GM19351 (cell line): ENCODE data around the gene TOLLIP.

Experiments
- ATAC-seq: cut with Tn5 transposase; IDR thresholded peaks from one replicate; pipeline ENCODE4 v1.9.1; 2021; ENCODE audit warnings: mild to moderate bottlenecking, moderate library complexity; ENCODE audit not compliant: unreplicated experiment

TOLLIP gene

DNA sequence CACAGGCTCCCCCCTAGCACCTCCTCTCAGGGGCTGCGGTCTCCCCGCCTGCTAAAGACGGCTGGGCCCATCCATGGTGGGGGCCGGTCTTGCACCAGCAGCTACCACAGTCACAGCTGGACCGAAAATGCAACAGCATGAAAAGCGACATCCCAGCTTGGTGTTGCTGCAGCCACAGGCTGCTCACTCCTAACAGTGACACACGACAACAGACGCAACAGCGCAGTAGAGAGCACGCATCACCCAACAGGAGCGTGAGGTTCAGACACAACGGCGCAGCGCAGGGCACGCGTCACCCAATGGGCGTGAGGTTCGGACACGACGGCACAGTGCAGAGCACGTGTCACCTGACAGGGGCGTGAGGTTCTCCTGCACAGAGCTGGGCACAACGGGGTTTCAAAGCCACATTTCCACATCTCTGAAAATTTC lies 24.1 kb downstream of the TOLLIP start:
- no peak for ATAC-seq

DNA sequence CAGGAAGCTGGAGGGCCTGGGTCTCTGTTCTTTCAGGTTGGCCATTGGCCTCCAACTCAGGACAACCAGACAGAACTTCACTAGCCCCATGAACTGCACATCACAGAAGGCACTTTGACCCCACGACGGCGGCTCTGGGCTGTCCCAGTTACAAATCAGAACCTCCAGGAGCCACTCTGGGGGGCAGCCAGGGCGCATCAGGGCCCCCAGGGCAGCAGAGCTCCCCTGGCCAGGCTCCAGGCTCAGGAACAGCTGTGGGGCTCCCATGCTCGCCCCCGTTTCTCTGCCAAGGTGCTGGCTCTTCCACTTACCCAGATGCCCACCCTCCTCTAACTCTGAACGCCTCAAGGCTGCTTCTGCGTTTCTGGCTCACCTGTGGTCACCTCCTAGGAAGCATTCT lies 25.5 kb downstream of the TOLLIP start:
- no peak for ATAC-seq

DNA sequence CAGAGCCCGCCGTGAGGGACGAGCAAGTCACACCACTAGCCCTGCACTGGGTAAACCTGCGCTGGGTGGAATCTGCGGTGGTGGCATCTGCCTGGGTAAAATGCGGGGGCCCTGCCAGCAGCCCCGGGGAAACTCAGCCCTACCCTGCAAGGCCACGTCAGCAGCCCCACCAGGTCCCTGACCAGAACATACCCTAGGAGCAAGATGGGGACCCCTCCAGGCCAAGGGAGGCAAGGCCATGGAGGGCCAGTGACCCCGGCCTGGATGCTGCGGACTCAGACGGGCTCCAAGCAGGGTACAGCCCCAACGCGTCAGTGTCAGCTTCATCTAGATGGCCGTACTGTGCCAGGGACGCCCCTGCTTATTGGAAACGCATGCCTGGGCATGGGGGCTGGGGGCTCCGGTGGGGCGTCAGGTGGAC lies 26.3 kb downstream of the TOLLIP start:
- ATAC-seq = no peak

- no peak for ATAC-seq
These were observed 27.5 kb downstream of the TOLLIP start for GRCh38 chr11:1281974-1282365.

- no peak for ATAC-seq
These were observed 28.0 kb downstream of the TOLLIP start for GRCh38 chr11:1281326-1281973.

DNA sequence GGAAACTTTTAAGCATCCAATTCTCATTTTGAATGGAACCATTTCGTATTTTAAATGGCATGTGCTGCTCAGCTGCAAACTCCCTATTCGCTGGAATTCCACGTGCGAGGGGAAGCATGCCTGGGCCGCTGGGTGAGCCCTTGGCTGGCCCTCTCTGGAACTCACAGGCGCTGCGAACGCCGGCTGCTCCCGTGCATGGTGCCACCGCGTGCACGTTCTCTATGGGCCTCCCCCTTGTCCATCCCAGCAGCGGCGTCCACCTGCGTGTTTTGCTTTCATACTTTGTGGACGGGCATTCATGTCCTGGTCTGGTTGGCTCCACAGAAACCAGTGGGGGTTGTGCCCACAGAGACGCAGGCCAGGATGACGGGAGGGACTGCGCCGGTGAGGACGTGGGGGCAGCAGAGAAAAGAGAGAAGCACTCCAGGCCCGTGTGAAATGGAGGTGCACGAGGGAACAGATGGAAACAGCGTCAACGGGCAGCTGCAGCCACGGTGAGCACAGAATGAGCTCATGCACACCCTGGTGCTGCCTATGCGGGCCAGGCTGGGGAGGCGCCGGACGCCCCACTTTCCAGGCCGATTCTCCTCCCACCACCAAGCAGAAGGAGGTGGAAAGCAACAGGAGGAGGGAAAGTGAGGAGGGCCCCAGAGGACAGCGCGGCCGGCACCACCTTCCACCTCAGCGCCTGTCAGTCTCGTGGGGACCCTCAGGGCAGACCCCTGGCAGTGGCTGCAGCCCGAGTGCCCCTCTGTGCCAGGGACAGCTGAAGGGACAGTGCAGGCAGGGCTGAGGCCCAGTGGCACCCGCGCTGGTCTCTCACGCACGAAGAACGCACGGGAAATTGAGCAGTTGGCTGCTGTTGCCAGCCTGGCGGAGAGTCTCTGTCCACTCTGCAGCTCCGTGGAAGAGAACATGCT lies 29.1 kb downstream of the TOLLIP start:
- no peak for ATAC-seq

DNA sequence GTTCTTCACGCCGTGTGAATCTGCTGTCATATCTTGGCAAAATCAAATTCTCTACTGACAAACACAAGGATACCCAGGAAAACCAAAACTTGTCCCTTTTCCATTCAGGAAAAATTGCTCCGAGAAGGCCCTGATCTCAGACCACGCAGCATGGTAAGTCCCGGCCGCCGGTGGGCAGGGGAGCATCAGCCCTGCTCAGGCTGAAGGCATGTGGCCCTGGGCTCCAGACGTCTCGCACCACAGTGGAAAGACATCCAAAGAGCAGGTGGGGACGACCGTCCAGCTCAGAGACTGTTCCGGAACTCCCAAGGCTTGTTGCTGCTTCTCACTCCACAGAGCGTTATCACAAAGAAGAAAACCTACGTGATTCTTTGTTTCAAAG lies 29.8 kb downstream of the TOLLIP start:
- ATAC-seq = no peak

DNA sequence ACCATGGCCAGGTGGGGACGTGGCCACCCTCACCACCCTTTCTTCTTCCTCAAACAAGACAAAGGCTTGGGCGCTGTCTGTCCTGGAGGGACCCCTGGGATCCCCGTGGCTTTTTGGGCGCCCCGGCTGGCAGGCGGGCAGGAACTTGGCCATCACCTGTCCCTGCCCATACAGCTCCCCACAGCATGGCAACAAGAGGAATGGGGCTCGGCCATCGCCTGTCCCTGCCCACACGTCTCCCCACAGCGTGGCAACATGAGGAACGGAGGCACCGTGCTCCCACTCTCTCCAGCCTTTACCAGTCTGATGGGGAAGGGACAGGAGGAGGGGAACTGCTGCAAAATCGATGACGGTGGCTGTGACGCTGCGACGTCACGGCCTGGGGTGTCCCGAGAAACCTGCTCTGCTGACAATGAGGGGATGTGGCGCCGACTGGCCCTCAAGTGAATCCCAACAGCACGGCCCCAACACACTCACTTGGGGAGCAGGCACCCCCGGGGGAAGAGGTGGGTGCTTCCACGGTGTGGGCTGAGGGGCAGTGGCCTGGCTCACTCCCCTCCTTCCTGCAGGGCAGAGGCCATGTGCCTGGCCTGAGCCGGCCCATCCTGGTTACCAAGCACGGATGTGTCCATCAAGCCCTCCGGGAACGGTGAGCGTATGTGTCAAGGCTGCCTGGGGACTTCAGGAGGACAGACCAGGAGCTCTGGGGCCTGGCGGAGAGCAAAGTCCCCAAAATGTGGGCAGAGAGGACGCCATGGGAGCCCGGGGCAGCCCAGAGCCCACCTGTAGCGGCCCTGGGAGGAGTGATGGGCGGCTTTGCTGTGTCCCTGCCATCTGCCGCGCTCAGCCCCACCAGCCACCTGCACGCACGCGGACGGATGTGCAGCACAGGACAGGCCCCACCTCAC lies 30.4 kb downstream of the TOLLIP start:
- ATAC-seq = no peak

- no peak for ATAC-seq
These were observed 31.4 kb downstream of the TOLLIP start for GRCh38 chr11:1277936-1278512.

DNA sequence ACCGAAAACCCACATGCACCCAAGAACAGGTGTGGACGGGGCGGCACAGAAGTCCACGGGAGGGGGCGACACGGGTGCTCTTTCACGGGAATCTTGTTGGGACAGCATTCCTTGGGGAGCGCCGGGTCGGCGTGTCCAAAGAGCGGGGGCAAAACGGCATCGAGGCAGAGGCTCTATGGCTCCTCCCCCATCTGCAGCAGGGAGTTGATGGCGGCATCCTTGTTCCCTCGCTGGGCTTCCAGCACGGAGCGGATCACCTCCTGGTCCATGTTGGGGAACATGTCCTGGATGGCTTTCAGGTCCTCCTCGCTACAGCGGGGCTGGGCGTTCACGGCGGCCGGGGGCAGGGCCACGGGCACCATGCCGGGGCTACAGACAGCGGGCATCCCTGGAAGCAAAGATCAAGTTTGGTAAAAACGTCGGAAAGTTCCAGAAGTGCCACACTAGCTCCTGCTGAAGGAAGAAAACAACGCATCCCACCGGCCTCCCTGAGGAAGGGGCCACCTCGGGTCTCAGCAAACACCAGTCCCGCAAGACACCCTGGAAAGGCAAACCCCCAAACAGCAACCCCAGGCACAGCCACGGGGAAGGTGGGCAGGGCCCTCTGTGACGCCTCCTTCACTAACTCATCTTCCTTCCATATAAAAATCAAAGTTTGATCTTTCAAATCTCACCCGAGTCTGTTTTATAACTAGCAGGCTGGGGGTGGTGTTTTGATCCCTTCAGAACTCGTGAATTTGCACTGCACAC lies 32.4 kb downstream of the TOLLIP start:
- ATAC-seq = no peak

GRCh38 chr11:1276041-1276790 lies 33.2 kb downstream of the TOLLIP start:
- ATAC-seq = no peak

GRCh38 chr11:1275021-1275420 lies 34.4 kb downstream of the TOLLIP start:
- ATAC-seq = no peak

GRCh38 chr11:1274501-1274900 lies 34.9 kb downstream of the TOLLIP start:
- ATAC-seq = no peak

DNA sequence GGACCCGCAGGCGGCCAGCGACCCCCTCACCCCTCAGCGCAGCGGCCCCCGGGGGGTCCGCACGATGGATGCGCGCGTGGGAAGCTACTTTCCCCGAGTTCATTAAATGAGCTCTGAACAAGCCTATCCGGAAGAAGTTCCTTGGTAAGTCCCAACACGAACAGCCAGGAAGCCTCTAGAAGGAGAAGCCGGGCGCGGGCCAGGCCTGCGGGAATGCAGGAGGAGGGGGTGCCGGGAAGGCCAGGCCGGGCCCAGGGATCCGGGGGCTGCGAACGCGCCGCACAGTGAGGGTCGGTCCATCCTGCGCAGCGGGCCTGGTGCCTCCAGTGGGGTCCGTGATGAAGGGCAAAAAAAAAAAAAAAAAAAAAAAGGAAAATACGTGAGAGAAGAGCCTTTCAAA lies 36.9 kb downstream of the TOLLIP start:
- no peak for ATAC-seq

- ATAC-seq = no peak
These were observed 37.5 kb downstream of the TOLLIP start for GRCh38 chr11:1271927-1272326.

- no peak for ATAC-seq
These were observed 38.0 kb downstream of the TOLLIP start for GRCh38 chr11:1271406-1271805.

GRCh38 chr11:1271002-1271401 lies 38.4 kb downstream of the TOLLIP start:
- no peak for ATAC-seq

DNA sequence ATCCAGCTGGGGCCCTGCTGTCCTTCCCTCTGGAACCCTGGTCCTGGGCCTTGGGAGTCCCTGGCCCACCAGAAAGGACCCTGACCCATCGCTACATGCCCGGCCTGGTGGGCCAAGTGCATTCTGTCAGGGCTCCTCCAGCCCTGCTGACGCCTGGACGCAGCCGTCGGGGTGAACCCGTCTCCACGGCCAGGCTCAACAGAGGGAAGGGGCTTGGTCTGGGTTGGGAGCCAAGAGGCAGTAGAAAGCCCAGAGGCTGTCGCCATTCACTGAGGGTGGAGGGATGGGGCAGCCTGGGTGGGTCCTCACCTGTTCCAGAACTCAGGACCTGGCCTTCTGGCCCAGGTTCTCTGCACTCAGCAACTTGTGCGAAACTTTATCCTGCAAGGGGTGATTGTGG lies 39.0 kb downstream of the TOLLIP start:
- no peak for ATAC-seq

DNA sequence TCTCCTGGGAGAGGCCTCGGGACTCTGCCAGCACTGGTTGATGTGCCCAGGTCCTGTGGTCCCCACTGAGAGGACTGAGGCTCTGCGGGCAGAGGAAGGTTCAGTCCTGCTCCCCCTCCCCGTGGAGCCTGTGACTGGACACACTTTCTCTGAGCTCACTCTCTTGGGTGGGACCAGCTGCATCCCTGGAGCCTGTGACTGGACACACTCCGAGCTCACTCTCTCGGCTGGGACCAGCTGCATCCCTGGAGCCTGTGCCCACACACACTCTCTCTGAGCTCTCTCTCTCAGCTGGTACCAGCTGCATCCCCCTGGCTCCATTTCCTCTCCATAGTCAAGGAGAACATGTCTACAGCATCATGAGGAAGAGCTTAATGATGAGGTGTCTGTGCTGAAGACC lies 39.5 kb downstream of the TOLLIP start:
- ATAC-seq = no peak
